DOHH2 (cell line): ENCODE data around the gene ETV6.

Experiments
- EZH2phosphoT487 ChIP-seq: fragments of 200-600 bp; sonication (generic); IDR thresholded peaks from 2 replicates; pipeline ENCODE4 v1.6.1; 2017; ENCODE audit warnings: borderline replicate concordance, mild to moderate bottlenecking, antibody characterized with exemption, low read length, moderate library complexity, mixed read lengths
- TF ChIP-seq, protein P1 (sequence below): fragments of 200-600 bp; sonication (generic); IDR thresholded peaks from one replicate; pipeline ENCODE4 v1.5.1; 2014; ENCODE audit warnings: antibody characterized with exemption, mild to moderate bottlenecking, low read depth, low read length; ENCODE audit not compliant: poor library complexity, severe bottlenecking

DNA sequence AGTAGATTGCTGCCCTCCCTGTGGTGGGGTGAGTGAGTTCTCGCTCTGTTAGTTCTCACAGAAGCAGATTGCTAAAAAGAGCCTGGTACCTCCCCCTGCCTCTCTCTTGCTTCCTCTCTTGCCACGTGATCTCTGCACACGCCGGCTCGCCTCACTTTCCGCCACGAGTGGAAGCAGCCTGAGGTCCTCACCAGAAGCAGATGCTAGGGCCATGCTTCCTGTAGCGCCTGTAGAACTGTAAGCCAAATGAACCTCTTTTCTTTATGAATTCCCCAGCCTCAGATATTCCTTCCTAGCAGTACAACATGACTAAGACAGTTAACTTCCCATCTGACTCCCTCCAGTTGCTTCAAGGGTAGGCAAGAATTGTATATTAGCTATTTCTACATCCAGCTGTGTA is 76.2 kb downstream of the ETV6 start:
- TF ChIP-seq, protein P1, sequence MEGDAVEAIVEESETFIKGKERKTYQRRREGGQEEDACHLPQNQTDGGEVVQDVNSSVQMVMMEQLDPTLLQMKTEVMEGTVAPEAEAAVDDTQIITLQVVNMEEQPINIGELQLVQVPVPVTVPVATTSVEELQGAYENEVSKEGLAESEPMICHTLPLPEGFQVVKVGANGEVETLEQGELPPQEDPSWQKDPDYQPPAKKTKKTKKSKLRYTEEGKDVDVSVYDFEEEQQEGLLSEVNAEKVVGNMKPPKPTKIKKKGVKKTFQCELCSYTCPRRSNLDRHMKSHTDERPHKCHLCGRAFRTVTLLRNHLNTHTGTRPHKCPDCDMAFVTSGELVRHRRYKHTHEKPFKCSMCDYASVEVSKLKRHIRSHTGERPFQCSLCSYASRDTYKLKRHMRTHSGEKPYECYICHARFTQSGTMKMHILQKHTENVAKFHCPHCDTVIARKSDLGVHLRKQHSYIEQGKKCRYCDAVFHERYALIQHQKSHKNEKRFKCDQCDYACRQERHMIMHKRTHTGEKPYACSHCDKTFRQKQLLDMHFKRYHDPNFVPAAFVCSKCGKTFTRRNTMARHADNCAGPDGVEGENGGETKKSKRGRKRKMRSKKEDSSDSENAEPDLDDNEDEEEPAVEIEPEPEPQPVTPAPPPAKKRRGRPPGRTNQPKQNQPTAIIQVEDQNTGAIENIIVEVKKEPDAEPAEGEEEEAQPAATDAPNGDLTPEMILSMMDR: no peak
- TF ChIP-seq EZH2phosphoT487: no peak
